ENCODE measurements around the gene MCM10. TPM values are rescaled to one million over a fixed set of nuclear protein-coding genes. Genes with fewer than 3 reads are reported as not detected.

Gene MCM10
- total RNA-seq, 2 experiments from 2014 or later: 0.16 to 0.50 TPM

GRCh38 chr10:13190816-13191215 lies 29.5 kb downstream of the MCM10 start:
- intact Hi-C loops (cut with DNase I, micrococcal nuclease): no loop called here
- Mint-ChIP-seq H3K4me1 (ENCODE audit: low read depth) (no peaks in the 10 kb centered on the region), H3K36me3 (ENCODE audit: low read depth) (no peaks in the 10 kb centered on the region), H3K27ac (no peak overlapping the region), H3K9me3 (no peaks in the 10 kb centered on the region), H3K27me3 (no peaks in the 10 kb centered on the region), H3K4me3 (no peak overlapping the region)
- Histone ChIP-seq H3K4me3 (ENCODE audit: low read length) (no peak overlapping the region), H3K9me3 (ENCODE audit: control insufficient read depth in 1 of 2, insufficient read depth in 1 of 2, low read length in 2 of 2) (no peaks in the 10 kb centered on the region), H3K4me1 (ENCODE audit: insufficient read depth, low read length) (no peaks in the 10 kb centered on the region), H3K36me3 (ENCODE audit: insufficient read depth, low read length) (no peaks in the 10 kb centered on the region), H3K27me3 (ENCODE audit: control insufficient read depth in 1 of 2, insufficient read depth in 2 of 2, low read length in 2 of 2) (no peaks in the 10 kb centered on the region), H3K27ac (ENCODE audit: low read depth in 1 of 2, low read length in 2 of 2) (no peak overlapping the region)
- TF ChIP-seq CTCF (IDR thresholded peaks at IDR 0.05): no peak
- DNase-seq (no peak), ATAC-seq (ENCODE audit: poor library complexity) (no peak)
- CTCF ChIA-PET: no interaction called here
- POLR2A ChIA-PET: no interaction called here

- intact Hi-C loops (cut with DNase I, micrococcal nuclease): no loop called here
- H3K4me3 Mint-ChIP-seq: no peak overlapping the region
Observed at GRCh38 chr10:13191362-13191761, 30.0 kb downstream of the MCM10 start.

GRCh38 chr10:13193637-13194036 lies 32.3 kb downstream of the MCM10 start:
- H3K4me1 Mint-ChIP-seq (ENCODE audit: low read depth): no peaks in the 10 kb centered on the region
- H3K36me3 Mint-ChIP-seq (ENCODE audit: low read depth): no peaks in the 10 kb centered on the region
- Histone ChIP-seq H3K9me3 (ENCODE audit: control insufficient read depth in 1 of 2, insufficient read depth in 1 of 2, low read length in 2 of 2) (no peaks in the 10 kb centered on the region), H3K27ac (ENCODE audit: low read depth in 1 of 2, low read length in 2 of 2) (no peak overlapping the region), H3K4me3 (ENCODE audit: low read length) (no peak overlapping the region), H3K4me1 (ENCODE audit: insufficient read depth, low read length) (no peaks in the 10 kb centered on the region), H3K27me3 (ENCODE audit: control insufficient read depth in 1 of 2, insufficient read depth in 2 of 2, low read length in 2 of 2) (no peaks in the 10 kb centered on the region), H3K36me3 (ENCODE audit: insufficient read depth, low read length) (no peaks in the 10 kb centered on the region)
- no peak for DNase-seq
- no peaks in the 10 kb centered on the region for H3K9me3 Mint-ChIP-seq
- ChIA-PET POLR2A (no interaction called here), CTCF (no interaction called here)
- no peak overlapping the region for H3K27ac Mint-ChIP-seq
- H3K27me3 Mint-ChIP-seq: no peaks in the 10 kb centered on the region
- intact Hi-C loops (cut with DNase I, micrococcal nuclease): no loop called here
- no peak overlapping the region for H3K4me3 Mint-ChIP-seq
- no peak for ATAC-seq (ENCODE audit: poor library complexity)
- TF ChIP-seq CTCF (IDR thresholded peaks at IDR 0.05): no peak

More at GRCh38 chr10:13191362-13191761, 30.0 kb downstream of the MCM10 start:
- Mint-ChIP-seq H3K27me3 (no peaks in the 10 kb centered on the region), H3K27ac (no peak overlapping the region), H3K9me3 (no peaks in the 10 kb centered on the region), H3K4me1 (ENCODE audit: low read depth) (no peaks in the 10 kb centered on the region), H3K36me3 (ENCODE audit: low read depth) (no peaks in the 10 kb centered on the region)
- no peak for ATAC-seq (ENCODE audit: poor library complexity)
- CTCF ChIA-PET: no interaction called here
- no peak for TF ChIP-seq CTCF (IDR thresholded peaks at IDR 0.05)
- no peak overlapping the region for H3K4me3 ChIP-seq (ENCODE audit: low read length)
- no peaks in the 10 kb centered on the region for H3K36me3 ChIP-seq (ENCODE audit: insufficient read depth, low read length)
- no peaks in the 10 kb centered on the region for H3K27me3 ChIP-seq (ENCODE audit: control insufficient read depth in 1 of 2, insufficient read depth in 2 of 2, low read length in 2 of 2)
- H3K9me3 ChIP-seq (ENCODE audit: control insufficient read depth in 1 of 2, insufficient read depth in 1 of 2, low read length in 2 of 2): no peaks in the 10 kb centered on the region
- no peaks in the 10 kb centered on the region for H3K4me1 ChIP-seq (ENCODE audit: insufficient read depth, low read length)
- POLR2A ChIA-PET: no interaction called here
- no peak for DNase-seq
- H3K27ac ChIP-seq (ENCODE audit: low read depth in 1 of 2, low read length in 2 of 2): no peak overlapping the region
